ENCODE data around the gene RALGAPB.
"Not testable (repeated sequence)": the region's sequence is repeated elsewhere in the genome, so short reads cannot be mapped to it uniquely, and the experiment has no call there.

RALGAPB gene

DNA sequence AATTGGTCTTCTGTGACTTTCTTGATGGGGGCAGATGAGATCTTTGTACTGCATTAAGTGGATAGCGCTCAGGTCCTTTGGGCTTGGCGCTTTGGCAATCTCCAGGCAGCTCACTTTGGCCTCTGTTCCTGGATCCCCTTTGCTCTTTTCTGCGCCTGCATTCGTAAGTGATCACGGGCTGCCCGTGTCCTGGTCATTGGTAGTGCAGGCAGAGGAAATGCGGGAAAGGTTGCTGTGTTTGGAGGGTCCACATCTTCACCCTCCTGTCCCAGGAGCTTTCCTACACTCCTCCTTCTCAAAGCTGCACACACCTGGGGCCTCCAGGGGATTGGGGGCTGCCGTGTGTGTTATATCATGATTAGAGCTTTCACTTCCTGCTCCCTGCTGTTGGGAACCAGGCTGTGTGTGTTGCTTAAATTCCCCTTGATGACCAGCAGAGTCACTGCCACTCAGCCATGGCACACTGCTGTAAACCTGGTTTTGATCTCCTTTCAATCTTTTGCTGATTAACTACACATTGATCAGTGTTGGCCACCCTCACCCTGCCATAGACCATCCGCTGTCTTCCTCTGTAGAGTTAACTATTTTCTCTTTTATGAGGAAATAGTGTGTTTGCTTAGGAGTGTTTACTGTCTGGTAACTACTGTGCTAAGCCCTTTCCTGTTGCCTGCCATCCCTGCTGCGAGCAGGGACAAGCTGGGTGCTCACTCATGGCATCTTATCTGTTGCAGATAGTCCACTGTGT, 24.5 kb upstream of the RALGAPB start:
- DNase-seq (ENCODE audit: insufficient read length) (no peak), FAIRE-seq (peak; percentile 74)
- TF ChIP-seq POLR2AphosphoS5 (IDR thresholded peaks at IDR 0.05; ENCODE audit: low read depth, low read length) (no peak), TAF1 (IDR thresholded peaks at IDR 0.05; ENCODE audit: borderline replicate concordance, low read depth, low read length) (no peak), POLR2A (IDR thresholded peaks at IDR 0.05; ENCODE audit: low read depth, low read length) (no peak)

DNA sequence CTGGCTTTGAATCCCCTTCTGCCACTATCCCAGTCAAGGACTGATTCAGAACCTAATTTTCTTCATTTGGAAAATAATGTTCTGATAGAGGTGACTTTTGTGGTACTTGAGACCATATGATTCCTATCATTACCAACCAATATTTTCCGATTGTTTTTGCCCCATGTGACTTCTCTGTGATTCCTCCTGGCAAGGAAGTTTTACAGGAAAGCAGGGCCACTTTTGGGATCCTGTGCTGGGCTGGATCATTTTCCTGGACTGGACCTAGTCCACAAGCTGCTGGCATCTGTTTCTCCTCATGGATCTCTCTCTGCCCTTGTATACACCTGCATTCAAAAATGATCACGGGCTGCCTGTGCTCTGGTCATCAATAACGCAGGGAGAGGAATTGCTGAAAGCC, 23.6 kb upstream of the RALGAPB start:
- TF ChIP-seq TAF1 (IDR thresholded peaks at IDR 0.05; ENCODE audit: borderline replicate concordance, low read depth, low read length): no peak
- DNase-seq (ENCODE audit: insufficient read length): no peak
- FAIRE-seq: no peak

GRCh38 chr20:38450412-38450975, 22.1 kb upstream of the RALGAPB start:
- DNase-seq (ENCODE audit: insufficient read length): no peak
- no peak for TF ChIP-seq TAF1 (IDR thresholded peaks at IDR 0.05; ENCODE audit: borderline replicate concordance, low read depth, low read length)
- TF ChIP-seq POLR2AphosphoS5 (IDR thresholded peaks at IDR 0.05; ENCODE audit: low read depth, low read length): no peak
- no peak for TF ChIP-seq POLR2A (IDR thresholded peaks at IDR 0.05; ENCODE audit: low read depth, low read length)

GRCh38 chr20:38452880-38453624, 19.6 kb upstream of the RALGAPB start:
- TF ChIP-seq TAF1 (IDR thresholded peaks at IDR 0.05; ENCODE audit: borderline replicate concordance, low read depth, low read length) (no peak), POLR2AphosphoS5 (IDR thresholded peaks at IDR 0.05; ENCODE audit: low read depth, low read length) (no peak), POLR2A (IDR thresholded peaks at IDR 0.05; ENCODE audit: low read depth, low read length) (no peak)
- DNase-seq (ENCODE audit: insufficient read length) (no peak), FAIRE-seq (no peak)

More at GRCh38 chr20:38450412-38450975, 22.1 kb upstream of the RALGAPB start:
- FAIRE-seq: no peak

DNA sequence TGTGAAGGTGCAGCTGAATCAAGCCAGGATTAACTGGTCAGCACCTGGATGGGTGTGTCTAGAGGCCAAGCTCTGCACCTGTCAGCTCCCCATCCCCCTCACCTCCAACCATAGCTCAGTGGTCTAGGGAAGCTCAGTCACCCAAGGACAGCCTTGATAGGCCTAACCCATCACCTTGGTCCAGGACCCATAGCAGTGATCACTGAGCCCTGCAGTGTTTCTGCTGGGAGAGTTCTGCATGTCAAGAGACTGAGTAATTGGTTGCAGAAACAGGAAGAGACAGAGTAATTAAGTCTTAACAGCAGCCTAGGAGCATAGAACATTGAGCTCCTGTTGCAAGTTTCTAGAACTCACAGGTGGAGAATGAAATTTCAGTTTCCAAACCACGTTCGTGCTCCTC, 18.7 kb upstream of the RALGAPB start:
- TF ChIP-seq TAF1 (IDR thresholded peaks at IDR 0.05; ENCODE audit: borderline replicate concordance, low read depth, low read length) (no peak), POLR2A (IDR thresholded peaks at IDR 0.05; ENCODE audit: low read depth, low read length) (no peak), POLR2AphosphoS5 (IDR thresholded peaks at IDR 0.05; ENCODE audit: low read depth, low read length) (no peak)
- no peak for DNase-seq (ENCODE audit: insufficient read length)
- FAIRE-seq: no peak

- TF ChIP-seq POLR2AphosphoS5 (IDR thresholded peaks at IDR 0.05; ENCODE audit: low read depth, low read length) (no peak), TAF1 (IDR thresholded peaks at IDR 0.05; ENCODE audit: borderline replicate concordance, low read depth, low read length) (no peak), POLR2A (IDR thresholded peaks at IDR 0.05; ENCODE audit: low read depth, low read length) (no peak)
- DNase-seq (ENCODE audit: insufficient read length) (no peak), FAIRE-seq (no peak)
These were observed 17.8 kb upstream of the RALGAPB start for GRCh38 chr20:38454556-38455473.

- TF ChIP-seq POLR2A (IDR thresholded peaks at IDR 0.05; ENCODE audit: low read depth, low read length) (no peak), POLR2AphosphoS5 (IDR thresholded peaks at IDR 0.05; ENCODE audit: low read depth, low read length) (no peak)
- no peak for FAIRE-seq
- DNase-seq (ENCODE audit: insufficient read length): no peak
These were observed 14.3 kb upstream of the RALGAPB start for GRCh38 chr20:38458314-38458713.

DNA sequence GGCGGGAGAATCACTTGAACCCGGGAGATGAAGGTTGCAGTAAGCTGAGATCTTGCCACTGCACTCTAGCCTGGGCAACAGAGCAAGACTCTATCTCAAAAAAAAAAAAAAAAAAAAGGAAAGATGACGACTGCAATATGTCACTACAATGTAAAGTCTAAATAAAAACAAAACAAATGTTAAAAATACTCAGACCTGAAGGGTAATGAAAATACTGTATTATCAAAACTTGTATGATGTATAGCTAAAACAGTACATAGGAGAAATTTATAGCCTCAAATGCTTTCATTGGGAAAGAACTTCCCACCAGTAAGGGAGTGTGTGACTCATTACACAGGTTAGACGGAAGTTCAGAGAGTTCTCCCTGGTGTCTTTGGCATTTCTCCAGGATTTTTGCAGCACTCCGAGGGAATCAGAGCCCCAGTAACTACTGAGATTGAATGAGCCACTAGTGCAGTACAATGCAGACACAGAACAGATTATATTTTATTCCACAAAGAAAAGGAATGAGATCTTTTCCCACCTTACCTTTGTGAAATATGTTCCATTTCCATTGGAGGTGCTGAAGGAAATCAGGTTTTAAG, 12.5 kb upstream of the RALGAPB start:
- FAIRE-seq (no peak), DNase-seq (ENCODE audit: insufficient read length) (no peak)
- TF ChIP-seq TAF1 (IDR thresholded peaks at IDR 0.05; ENCODE audit: borderline replicate concordance, low read depth, low read length) (no peak), POLR2A (IDR thresholded peaks at IDR 0.05; ENCODE audit: low read depth, low read length) (no peak), POLR2AphosphoS5 (IDR thresholded peaks at IDR 0.05; ENCODE audit: low read depth, low read length) (no peak)

GRCh38 chr20:38460631-38461030, 12.0 kb upstream of the RALGAPB start:
- DNase-seq (ENCODE audit: insufficient read length); FAIRE-seq: not testable (repeated sequence)

DNA sequence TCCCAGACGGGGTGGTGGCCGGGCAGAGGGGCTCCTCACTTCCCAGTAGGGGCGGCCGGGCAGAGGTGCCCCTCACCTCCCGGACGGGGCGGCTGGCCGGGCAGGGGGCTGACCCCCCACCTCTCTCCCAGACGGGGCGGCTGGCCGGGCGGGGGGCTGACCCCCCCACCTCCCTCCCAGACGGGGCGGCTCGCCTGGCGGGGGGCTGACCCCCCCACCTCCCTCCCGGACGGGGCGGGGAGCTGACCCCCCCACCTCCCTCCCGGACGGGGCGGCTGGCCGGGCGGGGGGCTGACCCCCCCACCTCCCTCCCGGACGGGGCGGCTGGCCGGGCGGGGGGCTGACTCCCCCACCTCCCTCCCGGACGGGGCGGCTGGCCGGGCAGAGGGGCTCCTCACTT, 11.5 kb upstream of the RALGAPB start:
- not testable (repeated sequence) for DNase-seq (ENCODE audit: insufficient read length); FAIRE-seq

- DNase-seq (ENCODE audit: insufficient read length); FAIRE-seq: not testable (repeated sequence)
These were observed 11.1 kb upstream of the RALGAPB start for GRCh38 chr20:38461569-38461968.
